HG03039 (cell line): Measurements from ENCODE around the gene NEK7.
"Not testable (repeated sequence)": the region's sequence is repeated elsewhere in the genome, so short reads cannot be mapped to it uniquely, and the experiment has no call there.

ENCODE experiments used
- ATAC-seq: cut with Tn5 transposase; IDR thresholded peaks from one replicate; pipeline ENCODE4 v1.9.1; 2021; ENCODE audit warnings: mild to moderate bottlenecking, moderate library complexity; ENCODE audit not compliant: unreplicated experiment

NEK7 gene

GRCh38 chr1:198278943-198279342 is 122.1 kb downstream of the NEK7 start:
- ATAC-seq, result no peak

- ATAC-seq, result no peak
These were observed 123.3 kb downstream of the NEK7 start for GRCh38 chr1:198280080-198280479.

GRCh38 chr1:198281911-198282310 is 125.1 kb downstream of the NEK7 start:
- ATAC-seq, result no peak

DNA sequence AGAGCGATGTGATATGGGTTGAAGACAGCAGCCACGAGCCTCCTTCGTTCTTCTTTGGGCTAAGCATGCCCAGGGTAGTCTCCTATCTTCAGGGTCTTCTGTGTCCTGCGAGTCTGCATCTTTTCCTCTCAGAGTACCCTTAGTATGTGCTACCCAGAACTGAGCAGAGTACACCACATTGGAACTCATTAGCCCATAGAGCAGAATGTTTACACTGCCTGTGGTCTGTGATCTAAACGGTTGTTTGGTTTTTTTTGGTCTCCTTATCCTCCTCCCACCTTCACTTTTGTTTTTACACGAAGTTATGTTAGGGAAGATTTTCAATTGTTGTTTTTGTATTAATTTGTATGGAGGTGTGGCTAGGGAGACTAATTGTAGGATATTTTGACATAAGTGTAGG is 126.4 kb downstream of the NEK7 start:
- no peak for ATAC-seq

DNA sequence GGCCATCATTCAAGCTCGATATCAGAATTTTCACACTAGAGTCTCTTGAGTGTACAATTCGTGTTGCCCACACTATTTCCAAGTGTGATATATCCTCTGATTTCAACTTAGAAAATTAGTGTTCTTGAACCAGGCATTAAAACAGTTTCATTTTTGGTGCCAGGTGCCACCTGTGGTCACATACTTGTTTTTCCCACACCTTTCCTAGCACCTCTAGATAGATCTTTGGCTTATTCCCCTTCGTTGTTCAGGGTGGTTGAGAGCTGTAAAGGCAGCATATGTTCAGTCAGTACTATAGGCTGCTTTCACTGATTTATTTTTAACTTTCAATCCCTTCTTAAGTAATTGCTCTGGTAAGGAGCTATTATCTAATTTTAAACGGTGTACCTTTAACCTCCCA is 131.1 kb downstream of the NEK7 start:
- no peak for ATAC-seq

DNA sequence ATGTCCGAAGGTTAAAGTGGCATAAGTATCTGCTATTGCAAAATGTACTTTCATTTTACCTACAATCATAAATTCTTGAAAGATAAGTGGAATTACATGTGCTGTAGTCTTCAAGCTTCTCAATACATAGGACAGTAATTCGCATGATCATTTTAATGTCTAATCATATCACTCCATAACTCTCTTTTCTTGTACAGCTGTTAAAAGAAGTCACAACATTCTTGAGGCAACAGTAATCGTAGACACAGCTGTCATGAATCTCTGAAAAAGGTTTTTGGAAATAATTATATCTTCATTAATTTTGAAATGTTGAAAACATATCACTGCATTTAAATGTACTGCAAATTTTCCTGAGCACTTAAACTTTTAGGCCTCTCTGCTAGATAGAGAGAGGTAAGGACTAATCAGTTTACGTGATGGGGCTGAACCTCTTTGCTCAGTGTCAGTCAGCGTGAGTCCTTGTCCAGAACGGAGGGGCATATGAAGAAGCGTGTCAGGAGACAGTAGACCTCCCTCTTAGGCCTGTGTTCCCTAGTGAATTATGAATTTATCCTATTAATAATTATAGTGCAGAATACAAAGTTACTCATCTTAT is 133.4 kb downstream of the NEK7 start:
- no peak for ATAC-seq

GRCh38 chr1:198291036-198291435 is 134.2 kb downstream of the NEK7 start:
- no peak for ATAC-seq

GRCh38 chr1:198291924-198292323 is 135.1 kb downstream of the NEK7 start:
- no peak for ATAC-seq

GRCh38 chr1:198295225-198295624 is 138.4 kb downstream of the NEK7 start:
- ATAC-seq, result no peak

DNA sequence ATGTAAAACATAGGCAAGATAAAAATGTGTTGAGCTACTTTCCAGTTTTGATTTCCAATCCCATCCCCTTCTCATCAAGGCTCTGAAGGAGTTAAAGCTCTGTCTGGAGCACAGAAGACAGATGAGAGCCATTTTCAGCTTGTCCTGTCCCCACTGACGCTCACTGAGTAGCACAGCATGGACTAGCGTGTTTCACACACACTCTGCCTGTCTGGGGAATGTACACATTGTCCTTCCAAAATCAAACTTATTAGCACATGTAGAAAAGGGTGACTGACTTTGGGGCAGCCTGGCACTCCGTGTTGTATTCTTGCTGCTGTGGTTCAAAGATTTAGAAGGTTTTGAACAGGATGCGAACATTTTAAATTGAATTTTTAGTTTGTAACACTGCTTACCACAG is 139.2 kb downstream of the NEK7 start:
- no peak for ATAC-seq

GRCh38 chr1:198297281-198297680 is 140.5 kb downstream of the NEK7 start:
- no peak for ATAC-seq

DNA sequence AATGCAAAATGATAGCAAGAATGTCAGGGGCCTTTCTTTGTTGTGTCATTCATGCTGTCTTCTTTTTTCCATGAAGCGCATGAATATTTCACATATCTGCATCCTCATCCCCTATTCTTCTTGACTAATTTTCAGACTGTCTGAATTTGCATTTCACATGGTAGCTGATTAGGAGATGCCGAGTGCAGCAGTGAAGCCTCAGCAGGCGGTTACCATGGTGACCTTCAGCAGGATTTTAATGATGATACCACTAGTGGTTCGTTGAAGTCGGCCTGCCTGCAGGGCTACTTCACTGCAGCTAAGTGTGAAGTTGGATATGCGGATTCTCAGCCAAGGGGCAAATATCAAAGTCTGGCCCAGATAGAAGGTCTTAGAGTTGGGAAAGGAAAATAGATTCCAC is 141.8 kb downstream of the NEK7 start:
- ATAC-seq, result no peak

GRCh38 chr1:198300451-198300850 is 143.7 kb downstream of the NEK7 start:
- ATAC-seq, result no peak

GRCh38 chr1:198304431-198304830 is 147.6 kb downstream of the NEK7 start:
- ATAC-seq, result no peak

DNA sequence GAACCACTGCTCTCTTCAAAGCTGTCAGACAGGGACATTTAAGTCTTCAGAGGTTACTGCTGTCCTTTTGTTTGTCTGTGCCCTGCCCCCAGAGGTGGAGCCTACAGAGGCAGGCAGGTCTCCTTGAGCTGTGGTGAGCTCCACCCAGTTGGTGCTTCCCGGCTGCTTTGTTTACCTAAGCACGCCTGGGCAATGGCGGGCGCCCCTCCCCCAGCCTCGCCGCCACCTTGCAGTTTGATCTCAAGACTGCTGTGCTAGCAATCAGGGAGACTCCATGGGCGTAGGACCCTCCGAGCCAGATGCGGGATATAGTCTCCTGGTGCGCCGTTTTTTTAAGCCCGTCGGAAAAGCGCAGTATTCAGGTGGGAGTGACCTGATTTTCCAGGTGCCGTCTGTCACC is 158.0 kb downstream of the NEK7 start:
- ATAC-seq, result not testable (repeated sequence)

DNA sequence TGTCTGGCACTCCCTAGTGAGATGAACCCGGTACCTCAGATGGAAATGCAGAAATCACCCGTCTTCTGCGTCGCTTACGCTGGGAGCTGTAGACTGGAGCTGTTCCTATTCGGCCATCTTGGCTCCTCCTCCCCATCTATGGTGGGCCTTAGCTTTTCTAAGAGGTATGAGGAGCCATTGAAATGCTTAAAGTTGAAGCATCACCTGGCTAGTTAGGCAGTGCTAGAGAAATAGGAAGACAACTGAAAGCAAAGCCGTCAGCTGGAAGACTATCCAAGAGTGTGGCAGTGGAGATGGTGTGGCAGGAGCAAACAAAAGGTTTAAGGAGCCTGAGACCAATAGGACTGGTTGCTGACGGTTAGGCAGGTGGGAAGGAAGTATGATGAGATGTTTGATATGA is 158.5 kb downstream of the NEK7 start:
- ATAC-seq, result not testable (repeated sequence)

DNA sequence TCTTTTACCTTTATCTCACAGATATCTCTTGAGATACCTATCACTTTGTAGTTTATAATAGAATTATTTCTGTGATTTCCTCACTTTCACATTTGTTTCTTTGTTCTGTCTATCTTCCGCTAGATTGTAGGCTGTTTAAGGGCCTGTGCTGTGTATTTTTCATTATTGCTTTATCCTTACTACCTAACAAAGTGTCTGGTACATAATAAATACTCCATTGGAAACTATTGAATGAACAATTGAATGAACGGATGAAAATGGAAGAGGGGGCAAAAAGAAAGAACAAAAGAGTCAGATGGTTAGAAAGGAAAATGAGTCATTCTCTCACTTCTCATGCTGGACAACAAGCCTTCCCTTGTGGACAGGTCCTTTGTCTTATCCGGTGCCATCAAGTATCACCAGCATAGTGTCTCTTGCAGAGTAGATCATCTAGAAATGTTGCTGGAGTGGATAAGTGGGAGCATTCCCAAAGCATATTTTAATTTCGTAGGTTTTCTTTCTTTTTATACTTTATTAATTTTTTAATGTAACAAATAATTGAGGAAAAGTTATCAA is 159.8 kb downstream of the NEK7 start:
- no peak for ATAC-seq

GRCh38 chr1:198318085-198318484 is 161.3 kb downstream of the NEK7 start:
- peak; percentile 87 for ATAC-seq

DNA sequence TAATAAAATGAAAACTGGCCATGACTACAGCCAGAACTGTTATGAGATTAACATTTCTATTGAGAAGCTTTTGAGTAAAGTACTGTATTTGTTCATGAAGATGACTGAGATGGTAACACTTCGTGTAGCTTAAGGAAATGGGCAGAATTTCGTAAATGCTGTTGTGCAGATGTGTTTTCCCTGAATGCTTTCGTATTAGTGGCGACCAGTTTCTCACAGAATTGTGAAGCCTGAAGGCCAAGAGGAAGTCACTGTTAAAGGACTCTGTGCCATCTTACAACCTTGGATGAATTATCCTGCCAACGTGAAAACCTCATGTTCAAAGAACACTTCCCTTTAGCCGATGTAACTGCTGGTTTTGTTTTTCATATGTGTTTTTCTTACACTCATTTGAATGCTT is 164.0 kb downstream of the NEK7 start:
- no peak for ATAC-seq

- ATAC-seq, result no peak
These were observed 169.4 kb downstream of the NEK7 start for GRCh38 chr1:198326232-198326631.

- ATAC-seq, result no peak
These were observed 170.1 kb downstream of the NEK7 start for GRCh38 chr1:198326915-198327314.

DNA sequence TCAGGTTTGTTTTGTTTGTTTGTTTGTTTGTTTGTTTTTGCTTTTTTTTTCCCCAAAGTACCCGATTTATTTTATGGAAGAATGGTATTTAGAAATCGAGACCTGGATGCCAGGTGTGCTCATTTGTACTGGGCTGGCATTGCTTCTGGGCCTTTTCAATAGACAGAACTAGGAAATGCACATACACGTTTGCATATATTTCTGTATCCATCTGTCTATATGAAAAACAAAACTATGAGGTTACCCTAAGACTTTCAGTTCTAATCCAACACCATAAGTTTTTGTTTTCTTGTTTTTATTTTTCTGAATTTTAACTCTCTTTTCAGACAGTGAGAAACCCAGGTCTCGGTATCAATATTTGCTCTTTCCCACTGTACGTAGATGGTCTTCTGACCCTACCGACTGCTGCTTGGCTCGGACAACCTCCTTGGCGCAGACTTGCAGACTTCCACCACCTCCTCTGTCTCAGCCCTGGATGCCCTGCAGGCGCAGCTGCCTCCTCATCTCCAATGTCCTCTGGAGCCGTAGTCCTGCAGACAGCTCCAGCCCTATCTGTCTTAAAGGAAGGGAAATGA is 171.7 kb downstream of the NEK7 start:
- no peak for ATAC-seq
